Hair follicle dermal papilla cell (primary cell): ENCODE data around the gene OR5D16. TPM values are rescaled to one million over a fixed set of nuclear protein-coding genes. Genes with fewer than 3 reads are reported as not detected.

ENCODE experiments used
- small RNA-seq: library from RNA; depleted of rRNA; stranded (forward); fragments of <200 nt; gene quantifications from one replicate; pipeline ENCODE3, GENCODE V24; 2012
- total RNA-seq: library from RNA; depleted of rRNA; stranded (reverse); fragments of >200 nt; gene quantifications from 2 replicates; pipeline ENCODE4 v1.2.3, GENCODE V29; 2012

OR5D16 gene
- not detected in 2 replicates for total RNA-seq

GRCh38 chr11:55838452-55838851, at the start of gene OR5D16:
OR5D16 (plus strand) TSS chr11:55838752; CDS start chr11:55838752, 0 bp downstream.

GRCh38 chr11:55795256-55795655, 43.3 kb upstream of the OR5D16 start, which contains the start of gene OR5D14:
OR5D14 (plus strand) TSS chr11:55795556; CDS start chr11:55795556, 0 bp downstream.

GRCh38 chr11:55811067-55811466, 27.5 kb upstream of the OR5D16 start, which contains the start of gene OR5L1:
OR5L1 (plus strand) TSS chr11:55811367; CDS start chr11:55811467, 100 bp downstream.

GRCh38 chr11:55819330-55819729, 19.2 kb upstream of the OR5D16 start, which contains the start of gene OR5D18:
OR5D18 (plus strand) TSS chr11:55819630; CDS start chr11:55819630, 0 bp downstream.

GRCh38 chr11:55826919-55827318, 11.6 kb upstream of the OR5D16 start, which contains the start of gene OR5L2:
OR5L2 (plus strand) TSS chr11:55827219; CDS start chr11:55827219, 0 bp downstream.

GRCh38 chr11:55882997-55883396, 44.4 kb downstream of the OR5D16 start, which contains the start of gene TRIM51:
TRIM51 (plus strand) TSS chr11:55883297; CDS start chr11:55885429, 2,132 bp downstream.

Small RNAs within 50 kb of the gene (small RNA-seq; reads per million reads assigned to genes)
- not detected for gene AC036111.3

Other genes starting within 250 kb of the OR5D16 start
- gene OR4C11, start 231.1 kb upstream of the OR5D16 start, total RNA-seq, result not detected in 2 replicates
- gene OR4P4, start 203.6 kb upstream of the OR5D16 start, total RNA-seq, result not detected in 2 replicates
- gene OR4S2, start 190.4 kb upstream of the OR5D16 start, total RNA-seq, result not detected in 2 replicates
- not detected in 2 replicates for gene OR4C6, start 176.6 kb upstream of the OR5D16 start, total RNA-seq
- not detected in 2 replicates for gene OR5D13, start 65.3 kb upstream of the OR5D16 start, total RNA-seq
- gene OR5D14, start 43.2 kb upstream of the OR5D16 start, total RNA-seq, result not detected in 2 replicates
- not detected in 2 replicates for gene OR5L1, start 27.4 kb upstream of the OR5D16 start, total RNA-seq
- gene OR5D18, start 19.1 kb upstream of the OR5D16 start, total RNA-seq, result not detected in 2 replicates
- not detected in 2 replicates for gene OR5L2, start 11.5 kb upstream of the OR5D16 start, total RNA-seq
- not detected in 2 replicates for gene TRIM51, start 44.5 kb downstream of the OR5D16 start, total RNA-seq
- not detected in 2 replicates for gene OR5W2, start 75.8 kb downstream of the OR5D16 start, total RNA-seq
- not detected in 2 replicates for gene OR5I1, start 97.6 kb downstream of the OR5D16 start, total RNA-seq
- not detected in 2 replicates for gene OR10AG1, start 131.2 kb downstream of the OR5D16 start, total RNA-seq
- not detected in 2 replicates for gene OR5F1, start 155.9 kb downstream of the OR5D16 start, total RNA-seq
- gene OR5AS1, start 188.9 kb downstream of the OR5D16 start, total RNA-seq, result not detected in 2 replicates